Muscle layer of colon (tissue), 2 donors: Measurements from ENCODE around the gene FXR2.
A peak's percentile ranks its signal among the peaks of the same experiment; 100 is the strongest.

ENCODE experiments used
- H3K27ac ChIP-seq: one replicate; pipeline ENCODE4 v1.7.0; 2013; ENCODE audit warnings: low read depth, mild to moderate bottlenecking, low read length, moderate library complexity
- H3K27me3 ChIP-seq, 2 donors: one replicate each; pipeline ENCODE4 v1.7.0; 2013; ENCODE audit warnings: low read length in 2 of 2, mild to moderate bottlenecking in 2 of 2; ENCODE audit not compliant: insufficient read depth in 2 of 2, control insufficient read depth in 1 of 2
- H3K36me3 ChIP-seq: one replicate; pipeline ENCODE4 v1.7.0; 2013; ENCODE audit warnings: mild to moderate bottlenecking, low read length; ENCODE audit not compliant: insufficient read depth
- H3K4me1 ChIP-seq: one replicate; pipeline ENCODE4 v1.7.0; 2013; ENCODE audit warnings: mild to moderate bottlenecking, low read length; ENCODE audit not compliant: insufficient read depth
- H3K4me3 ChIP-seq, 2 donors: one replicate each; pipeline ENCODE4 v1.7.0; 2013; ENCODE audit warnings: low read length in 2 of 2, low read depth in 1 of 2, mild to moderate bottlenecking in 1 of 2, moderate library complexity in 1 of 2
- H3K9ac ChIP-seq: one replicate; pipeline ENCODE4 v1.7.0; 2013; ENCODE audit warnings: low read length
- H3K9me3 ChIP-seq: one replicate; pipeline ENCODE4 v1.7.0; 2013; ENCODE audit warnings: mild to moderate bottlenecking, low read length
- donor health status: abdominal sarcoma.
- donor health status: Adenocarcinoma of cecum.

The FXR2 gene

GRCh38 chr17:7550344-7550743, 64.4 kb downstream of the FXR2 start:
- H3K27ac ChIP-seq = peak overlapping the region; percentile 97
- H3K4me3 ChIP-seq = peak overlapping the region in 1 of 2 donors; percentile 87
- peaks cover 20% of the 10 kb centered on the region for H3K36me3 ChIP-seq
- no peaks in the 10 kb centered on the region for H3K9me3 ChIP-seq
- H3K4me1 ChIP-seq = peaks cover 9% of the 10 kb centered on the region
- H3K9ac ChIP-seq = peak overlapping the region; percentile 83
- H3K27me3 ChIP-seq = no peaks in the 10 kb centered on the region

- peak overlapping the region; percentile 83 for H3K9ac ChIP-seq
- H3K9me3 ChIP-seq = no peaks in the 10 kb centered on the region
- H3K4me1 ChIP-seq = peaks cover 9% of the 10 kb centered on the region
Observed at GRCh38 chr17:7549401-7550055, 65.2 kb downstream of the FXR2 start.

GRCh38 chr17:7548585-7549400, 65.9 kb downstream of the FXR2 start, which contains the start of gene TNFSF12:
Gene TNFSF12 (plus strand): TSS chr17:7549058. CDS start chr17:7549154, 96 bp downstream.
- Histone ChIP-seq H3K4me3 (peak within 1 kb of the TSS; percentile 43 to 87), H3K9ac (peak within 1 kb of the TSS; percentile 83), H3K4me1 (peaks cover 9% of the 10 kb centered on the region), H3K9me3 (no peaks in the 10 kb centered on the region), H3K27me3 (no peaks in the 10 kb centered on the region), H3K36me3 (peaks cover 17% of the 10 kb centered on the region), H3K27ac (peak within 1 kb of the TSS; percentile 97)

More at GRCh38 chr17:7549401-7550055, 65.2 kb downstream of the FXR2 start:
- Histone ChIP-seq H3K27ac (peak overlapping the region; percentile 97), H3K4me3 (peak overlapping the region; percentile 43 to 87), H3K27me3 (no peaks in the 10 kb centered on the region), H3K36me3 (peaks cover 20% of the 10 kb centered on the region)

- no peaks in the 10 kb centered on the region for H3K9me3 ChIP-seq
- no peaks in the 10 kb centered on the region for H3K27me3 ChIP-seq
- no peak overlapping the region for H3K9ac ChIP-seq
- H3K27ac ChIP-seq = no peak overlapping the region
- no peak overlapping the region for H3K4me3 ChIP-seq
- peaks cover 4% of the 10 kb centered on the region for H3K4me1 ChIP-seq
- H3K36me3 ChIP-seq = no peaks in the 10 kb centered on the region
Observed at GRCh38 chr17:7544911-7545310, 69.8 kb downstream of the FXR2 start.
